HCT116 (cell line): ENCODE measurements around the gene FAM234B.

Experiments
- ATF3 ChIP-seq: IDR thresholded peaks from 2 replicates; pipeline ENCODE4 v1.6.1; 2012
- CEBPB ChIP-seq: IDR thresholded peaks from 2 replicates; pipeline ENCODE4 v1.6.1; 2012; ENCODE audit warnings: low read depth
- CTCF ChIP-seq, 3 experiments: fragments of 200-600 bp in 1 of 3; sonication (generic) in 1 of 3; IDR thresholded peaks in 2 of 3; conservative IDR thresholded peaks in 1 of 3; 2 replicates each; pipeline ENCODE4 v1.5.1; 2012 to 2017; ENCODE audit warnings: low read depth in 2 of 3, low read length in 2 of 3, antibody characterized with exemption in 1 of 3, borderline replicate concordance in 1 of 3, control low read depth in 1 of 3, mild to moderate bottlenecking in 1 of 3, mixed read lengths in 1 of 3, mixed run types in 1 of 3, moderate library complexity in 1 of 3; ENCODE audit not compliant: insufficient read depth in 1 of 3
- EGR1 ChIP-seq: IDR thresholded peaks from 2 replicates; pipeline ENCODE4 v1.6.1; 2012; ENCODE audit warnings: low read depth
- ELF1 ChIP-seq: IDR thresholded peaks from 2 replicates; pipeline ENCODE4 v1.6.1; 2012; ENCODE audit warnings: low read depth, borderline replicate concordance
- EZH2phosphoT487 ChIP-seq: fragments of 200-600 bp; IDR thresholded peaks from 2 replicates; pipeline ENCODE4 v1.6.1; 2018; ENCODE audit warnings: antibody characterized with exemption, borderline replicate concordance
- MAX ChIP-seq: IDR thresholded peaks from 2 replicates; pipeline ENCODE4 v1.6.1; 2012
- POLR2A ChIP-seq: IDR thresholded peaks from 2 replicates; pipeline ENCODE4 v1.7.0; 2011; ENCODE audit warnings: borderline replicate concordance; ENCODE audit not compliant: insufficient read depth, insufficient read length; ENCODE audit errors: extremely low read depth
- POLR2AphosphoS5 ChIP-seq: IDR thresholded peaks from 2 replicates; pipeline ENCODE4 v1.6.1; 2011; ENCODE audit warnings: mild to moderate bottlenecking, low read depth, low read length, moderate library complexity
- RAD21 ChIP-seq: IDR thresholded peaks from 2 replicates; pipeline ENCODE4 v1.6.1; 2012; ENCODE audit warnings: low read depth, mild to moderate bottlenecking
- SIN3A ChIP-seq: IDR thresholded peaks from 2 replicates; pipeline ENCODE4 v1.6.1; 2012; ENCODE audit warnings: low read depth
- ZFX ChIP-seq: fragments of 450-650 bp; IDR thresholded peaks from 2 replicates; pipeline ENCODE4 v1.6.1; 2017

- TF ChIP-seq POLR2AphosphoS5, result no peak
- TF ChIP-seq MAX, result no peak; the same call in 1 of the 2 replicates
- TF ChIP-seq CEBPB, result no peak
- TF ChIP-seq EZH2phosphoT487, result no peak
- TF ChIP-seq CTCF (IDR thresholded peaks at IDR 0.05 in 2 of 3, conservative IDR thresholded peaks at IDR 0.05 in 1 of 3; ENCODE audit: borderline replicate concordance in 1 of 3, insufficient read depth in 1 of 3, low read depth in 2 of 3, low read length in 2 of 3), result no peak
- no peak for TF ChIP-seq POLR2A
- TF ChIP-seq EGR1, result no peak
- no peak for TF ChIP-seq SIN3A
- TF ChIP-seq ZFX, result peak; percentile 68
- no peak for TF ChIP-seq RAD21
- no peak for TF ChIP-seq ELF1
- TF ChIP-seq ATF3, result no peak
Observed at GRCh38 chr12:13100882-13101769, 56.9 kb downstream of the FAM234B start.
